HEK293 (cell line): ENCODE measurements around the gene UBE2J2.

Experiments used
- CTCF ChIP-seq: fragments of 450-650 bp; formaldehyde crosslinking; IDR thresholded peaks from 2 replicates; pipeline ENCODE4 v1.5.1; 2016; ENCODE audit warnings: missing biosample characterization, missing genetic modification characterization
- GLIS2 ChIP-seq: fragments of 450-650 bp; formaldehyde crosslinking; IDR thresholded peaks from 2 replicates; pipeline ENCODE4 v1.5.1; 2016; ENCODE audit warnings: missing biosample characterization, missing genetic modification characterization
- KLF9 ChIP-seq: fragments of 450-650 bp; formaldehyde crosslinking; IDR thresholded peaks from 2 replicates; pipeline ENCODE4 v1.5.1; 2016; ENCODE audit warnings: missing biosample characterization, missing genetic modification characterization, low read depth
- RBAK ChIP-seq: fragments of 450-650 bp; formaldehyde crosslinking; IDR thresholded peaks from 2 replicates; pipeline ENCODE4 v1.5.1; 2016; ENCODE audit warnings: missing biosample characterization, missing genetic modification characterization
- SALL2 ChIP-seq: fragments of 450-650 bp; formaldehyde crosslinking; IDR thresholded peaks from 2 replicates; pipeline ENCODE4 v1.5.0; 2017; ENCODE audit warnings: missing biosample characterization, mild to moderate bottlenecking, missing genetic modification characterization, borderline replicate concordance
- WT1 ChIP-seq: fragments of 450-650 bp; formaldehyde crosslinking; IDR thresholded peaks from 2 replicates; pipeline ENCODE4 v1.5.1; 2016; ENCODE audit warnings: missing biosample characterization, missing genetic modification characterization
- ZBTB20 ChIP-seq: fragments of 450-650 bp; formaldehyde crosslinking; IDR thresholded peaks from 2 replicates; pipeline ENCODE4 v1.5.1; 2016; ENCODE audit warnings: missing biosample characterization, missing genetic modification characterization
- ZBTB44 ChIP-seq: fragments of 450-650 bp; IDR thresholded peaks from 2 replicates; pipeline ENCODE4 v1.5.1; 2018; ENCODE audit warnings: missing biosample characterization, mild to moderate bottlenecking, missing genetic modification characterization
- ZBTB8A ChIP-seq: fragments of 450-650 bp; formaldehyde crosslinking; IDR thresholded peaks from 2 replicates; pipeline ENCODE4 v1.5.1; 2016; ENCODE audit warnings: missing biosample characterization, missing genetic modification characterization
- ZEB2 ChIP-seq: fragments of 450-650 bp; formaldehyde crosslinking; IDR thresholded peaks from 2 replicates; pipeline ENCODE4 v1.5.1; 2016; ENCODE audit warnings: missing biosample characterization, missing genetic modification characterization
- ZFP41 ChIP-seq: fragments of 450-650 bp; formaldehyde crosslinking; IDR thresholded peaks from 2 replicates; pipeline ENCODE4 v1.5.1; 2016; ENCODE audit warnings: missing biosample characterization, missing genetic modification characterization, borderline replicate concordance
- ZNF112 ChIP-seq: fragments of 450-650 bp; formaldehyde crosslinking; IDR thresholded peaks from 2 replicates; pipeline ENCODE4 v1.5.0; 2017; ENCODE audit warnings: missing biosample characterization, missing genetic modification characterization
- ZNF114 ChIP-seq: fragments of 450-650 bp; formaldehyde crosslinking; IDR thresholded peaks from 2 replicates; pipeline ENCODE4 v1.5.0; 2017; ENCODE audit warnings: missing biosample characterization, missing genetic modification characterization
- ZNF132 ChIP-seq: fragments of 450-650 bp; formaldehyde crosslinking; IDR thresholded peaks from 2 replicates; pipeline ENCODE4 v1.5.1; 2017; ENCODE audit warnings: missing biosample characterization, missing genetic modification characterization, borderline replicate concordance
- ZNF146 ChIP-seq: fragments of 450-650 bp; formaldehyde crosslinking; IDR thresholded peaks from 2 replicates; pipeline ENCODE4 v1.5.1; 2016; ENCODE audit warnings: missing biosample characterization, missing genetic modification characterization
- ZNF175 ChIP-seq: fragments of 450-650 bp; formaldehyde crosslinking; IDR thresholded peaks from 2 replicates; pipeline ENCODE4 v1.5.1; 2016; ENCODE audit warnings: missing biosample characterization, missing genetic modification characterization
- ZNF202 ChIP-seq: fragments of 450-650 bp; formaldehyde crosslinking; IDR thresholded peaks from 2 replicates; pipeline ENCODE4 v1.5.1; 2016; ENCODE audit warnings: missing biosample characterization, missing genetic modification characterization, borderline replicate concordance
- ZNF221 ChIP-seq: fragments of 450-650 bp; formaldehyde crosslinking; IDR thresholded peaks from 2 replicates; pipeline ENCODE4 v1.5.1; 2017; ENCODE audit warnings: missing biosample characterization, missing genetic modification characterization, borderline replicate concordance
- ZNF223 ChIP-seq: fragments of 450-650 bp; formaldehyde crosslinking; IDR thresholded peaks from 2 replicates; pipeline ENCODE4 v1.5.1; 2016; ENCODE audit warnings: missing biosample characterization, missing genetic modification characterization
- ZNF266 ChIP-seq: fragments of 450-650 bp; formaldehyde crosslinking; IDR thresholded peaks from 2 replicates; pipeline ENCODE4 v1.5.1; 2016; ENCODE audit warnings: missing biosample characterization, missing genetic modification characterization, low read depth
- ZNF324 ChIP-seq: fragments of 450-650 bp; formaldehyde crosslinking; IDR thresholded peaks from 2 replicates; pipeline ENCODE4 v1.5.1; 2016; ENCODE audit warnings: missing biosample characterization, missing genetic modification characterization
- ZNF350 ChIP-seq: fragments of 450-650 bp; formaldehyde crosslinking; IDR thresholded peaks from 2 replicates; pipeline ENCODE4 v1.5.0; 2017; ENCODE audit warnings: missing biosample characterization, mild to moderate bottlenecking, missing genetic modification characterization
- ZNF362 ChIP-seq: fragments of 450-650 bp; formaldehyde crosslinking; IDR thresholded peaks from 2 replicates; pipeline ENCODE4 v1.5.1; 2016; ENCODE audit warnings: missing biosample characterization, missing genetic modification characterization
- ZNF37A ChIP-seq: fragments of 450-650 bp; IDR thresholded peaks from 2 replicates; pipeline ENCODE4 v1.5.1; 2018; ENCODE audit warnings: missing biosample characterization, missing genetic modification characterization
- ZNF426 ChIP-seq: fragments of 450-650 bp; formaldehyde crosslinking; IDR thresholded peaks from 2 replicates; pipeline ENCODE4 v1.5.1; 2017; ENCODE audit warnings: missing biosample characterization, missing genetic modification characterization, mild to moderate bottlenecking, inconsistent platforms, moderate library complexity
- ZNF449 ChIP-seq: fragments of 450-650 bp; formaldehyde crosslinking; IDR thresholded peaks from 2 replicates; pipeline ENCODE4 v1.5.1; 2017; ENCODE audit warnings: missing biosample characterization, mild to moderate bottlenecking, missing genetic modification characterization, moderate library complexity
- ZNF530 ChIP-seq: fragments of 450-650 bp; formaldehyde crosslinking; IDR thresholded peaks from 2 replicates; pipeline ENCODE4 v1.5.1; 2016; ENCODE audit warnings: low read depth, missing biosample characterization, missing genetic modification characterization
- ZNF580 ChIP-seq: fragments of 450-650 bp; formaldehyde crosslinking; IDR thresholded peaks from 2 replicates; pipeline ENCODE4 v1.5.1; 2016; ENCODE audit warnings: missing biosample characterization, missing genetic modification characterization
- ZNF621 ChIP-seq: fragments of 450-650 bp; formaldehyde crosslinking; IDR thresholded peaks from 2 replicates; pipeline ENCODE4 v1.5.1; 2017; ENCODE audit warnings: missing biosample characterization, missing genetic modification characterization
- ZNF623 ChIP-seq: fragments of 450-650 bp; formaldehyde crosslinking; IDR thresholded peaks from 2 replicates; pipeline ENCODE4 v1.5.1; 2016; ENCODE audit warnings: missing biosample characterization, missing genetic modification characterization
- ZNF677 ChIP-seq: fragments of 450-650 bp; IDR thresholded peaks from 2 replicates; pipeline ENCODE4 v1.5.0; 2018; ENCODE audit warnings: missing biosample characterization, mild to moderate bottlenecking, missing genetic modification characterization, moderate library complexity
- ZNF843 ChIP-seq: fragments of 450-650 bp; formaldehyde crosslinking; IDR thresholded peaks from 2 replicates; pipeline ENCODE4 v1.5.1; 2016; ENCODE audit warnings: missing biosample characterization, missing genetic modification characterization
- ZSCAN18 ChIP-seq: fragments of 450-650 bp; formaldehyde crosslinking; IDR thresholded peaks from 2 replicates; pipeline ENCODE4 v1.5.1; 2016; ENCODE audit warnings: missing biosample characterization, missing genetic modification characterization
- ZSCAN30 ChIP-seq: fragments of 450-650 bp; IDR thresholded peaks from 2 replicates; pipeline ENCODE4 v1.5.1; 2018; ENCODE audit warnings: missing biosample characterization, mild to moderate bottlenecking, missing genetic modification characterization, moderate library complexity

Gene UBE2J2

GRCh38 chr1:1291548-1292441, 18.1 kb upstream of the UBE2J2 start (continued):
- TF ChIP-seq ZNF112: no peak
- no peak for TF ChIP-seq ZNF202 (tag by site-specific recombination)
- no peak for TF ChIP-seq ZNF449 (tag by site-specific recombination)
- TF ChIP-seq ZEB2 (tag by site-specific recombination): peak; percentile 35; the same call in 1 of the 2 replicates
- no peak for TF ChIP-seq ZNF324 (tag by site-specific recombination)
- TF ChIP-seq RBAK (tag by site-specific recombination): no peak
- TF ChIP-seq ZNF623 (tag by site-specific recombination): no peak
- no peak for TF ChIP-seq KLF9 (tag by site-specific recombination)
- TF ChIP-seq GLIS2 (tag by site-specific recombination): peak; percentile 62
- TF ChIP-seq ZNF580: no peak
- no peak for TF ChIP-seq WT1
- no peak for TF ChIP-seq ZNF221 (tag by site-specific recombination)
- TF ChIP-seq ZBTB44 (tag by site-specific recombination): no peak
- peak; percentile 59; the same call in 1 of the 2 replicates for TF ChIP-seq ZSCAN30
- TF ChIP-seq ZFP41: no peak
- TF ChIP-seq SALL2 (tag by site-specific recombination): no peak
- no peak for TF ChIP-seq ZNF426 (tag by site-specific recombination)
- no peak for TF ChIP-seq ZNF677
- no peak for TF ChIP-seq ZNF132 (tag by site-specific recombination)
- no peak; the same call in 1 of the 2 replicates for TF ChIP-seq ZNF843
- TF ChIP-seq ZSCAN18: no peak
- TF ChIP-seq ZBTB20 (tag by site-specific recombination): no peak
- TF ChIP-seq ZNF175 (tag by site-specific recombination): no peak
- TF ChIP-seq ZNF114 (tag by site-specific recombination): no peak
- peak; percentile 91 for TF ChIP-seq CTCF (tag by site-specific recombination)
- TF ChIP-seq ZNF621: no peak
- TF ChIP-seq ZNF223 (tag by site-specific recombination): no peak
- TF ChIP-seq ZNF350 (tag by site-specific recombination): no peak
- TF ChIP-seq ZBTB8A: peak; percentile 41; the same call in 1 of the 2 replicates
- TF ChIP-seq ZNF530 (tag by site-specific recombination): no peak
- no peak for TF ChIP-seq ZNF266
- no peak for TF ChIP-seq ZNF362
- TF ChIP-seq ZNF37A: no peak
- no peak for TF ChIP-seq ZNF146 (tag by site-specific recombination)
